GM23338 (cell line): ENCODE data around the gene PLA2G6.

Source experiments
- CTCF ChIP-seq, 2 experiments: fragments of 200-600 bp in 1 of 2; sonication (generic) in 1 of 2; conservative IDR thresholded peaks; 2 replicates each; pipeline versions ENCODE4 v1.5.1 to v1.6.1; 2016 to 2017; ENCODE audit warnings: antibody characterized with exemption in 2 of 2, low read depth in 2 of 2, mild to moderate bottlenecking in 2 of 2, moderate library complexity in 1 of 2
- POLR2AphosphoS5 ChIP-seq: IDR thresholded peaks from 2 replicates; pipeline ENCODE4 v1.6.1; 2016; ENCODE audit warnings: antibody characterized with exemption, low read depth
- REST ChIP-seq: IDR thresholded peaks from one replicate; pipeline ENCODE4 v1.6.1; 2018; ENCODE audit warnings: antibody characterized with exemption; ENCODE audit not compliant: unreplicated experiment
- STAT1 ChIP-seq: IDR thresholded peaks from one replicate; pipeline ENCODE4 v1.6.1; 2016; ENCODE audit warnings: antibody characterized with exemption; ENCODE audit not compliant: unreplicated experiment
- ZNF114 ChIP-seq: fragments of 250-450 bp; sonication (Bioruptor Pico); IDR thresholded peaks from 2 replicates; pipeline ENCODE4 v1.5.0; 2020; ENCODE audit warnings: mild to moderate bottlenecking, moderate library complexity

DNA sequence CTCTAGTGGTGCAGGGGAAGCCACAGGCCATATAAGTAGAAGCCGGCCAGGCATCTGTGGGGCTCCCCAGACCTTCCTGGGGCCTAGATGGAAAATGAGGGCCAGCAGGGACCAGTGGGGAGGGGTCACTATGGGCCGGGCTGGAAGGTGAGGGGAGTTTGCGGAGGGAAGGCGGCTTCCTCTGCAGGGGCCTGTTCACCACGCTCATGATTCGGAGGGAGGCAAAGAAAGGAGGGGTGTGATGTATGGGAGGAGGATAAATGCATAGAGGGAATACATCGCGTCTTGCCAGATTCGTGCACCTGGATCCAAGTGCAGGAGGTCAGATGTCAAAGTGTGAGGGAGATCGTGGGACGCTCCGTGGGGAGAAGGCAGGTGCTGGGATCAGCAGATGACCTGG, 104.5 kb downstream of the PLA2G6 start:
- TF ChIP-seq CTCF (conservative IDR thresholded peaks at IDR 0.05; ENCODE audit: low read depth in 2 of 2): no peak
- TF ChIP-seq POLR2AphosphoS5: no peak
- no peak for TF ChIP-seq STAT1
- no peak for TF ChIP-seq ZNF114 (CRISPR knock-in tag)
- no peak for TF ChIP-seq REST
